B cell (primary cell): ENCODE results near the gene CNTNAP2. TPM values are rescaled to one million over a fixed set of nuclear protein-coding genes. Genes with fewer than 3 reads are reported as not detected.

ENCODE experiments used
- ATAC-seq: fragments of 200-7000 bp; cut with Tn5 transposase; one replicate; pipeline ENCODE4 v1.10.0; 2021; ENCODE audit warnings: low read depth, mild to moderate bottlenecking, moderate number of reproducible peaks, moderate library complexity
- CTCF ChIA-PET: fragments of 350-600 bp; sonication (Branson Sonifier 250); formaldehyde crosslinking; loops from one replicate; lab custom pipeline; 2021; ENCODE audit warnings: antibody characterized with exemption, inconsistent platforms; lab: Charles Lee
- POLR2A ChIA-PET: fragments of 350-600 bp; sonication (Branson Sonifier 250); formaldehyde crosslinking; loops from one replicate; lab custom pipeline; 2021; ENCODE audit warnings: antibody characterized with exemption; lab: Charles Lee
- DNase-seq: peaks from one replicate; pipeline ENCODE4 v3.0.0; 2013
- H2AFZ ChIP-seq: 2 replicates; pipeline ENCODE4 v1.6.1; 2012; ENCODE audit warnings: mild to moderate bottlenecking, low read depth, low read length; ENCODE audit not compliant: insufficient read depth, poor library complexity, severe bottlenecking
- H3K27ac ChIP-seq, 2 donors: 1 replicate in 1 of 2; 2 replicates in 1 of 2; pipeline ENCODE4 v1.5.1; 2012 to 2013; ENCODE audit warnings: low read length in 2 of 2, mild to moderate bottlenecking in 2 of 2, moderate library complexity in 1 of 2
- H3K27me3 ChIP-seq, 4 experiments: fragments of 200-600 bp in 1 of 4; sonication (generic) in 1 of 4; replicated peaks in 1 of 4; 1 replicate in 2 of 4; 2 replicates in 2 of 4; pipeline versions ENCODE4 v1.6.1 to v1.7.0; 2013 to 2016; ENCODE audit warnings: low read length in 3 of 4, mild to moderate bottlenecking in 2 of 4, mixed read lengths in 1 of 4, moderate library complexity in 1 of 4; ENCODE audit not compliant: insufficient read depth in 4 of 4, control insufficient read depth in 3 of 4; ENCODE audit errors: control extremely low read depth in 1 of 4
- H3K36me3 ChIP-seq, 2 experiments: replicated peaks in 1 of 2; 1 replicate in 1 of 2; 2 replicates in 1 of 2; pipeline versions ENCODE4 v1.6.1 to v1.7.1; 2013; ENCODE audit warnings: low read length in 1 of 2; ENCODE audit not compliant: insufficient read depth in 2 of 2, control insufficient read depth in 1 of 2; ENCODE audit errors: control extremely low read depth in 1 of 2, extremely low read depth in 1 of 2
- H3K4me1 ChIP-seq, 2 donors: fragments of 200-600 bp in 1 of 2; sonication (generic) in 1 of 2; 1 replicate in 1 of 2; 2 replicates in 1 of 2; pipeline versions ENCODE4 v1.5.1 to v1.6.1; 2013 to 2017; ENCODE audit warnings: low read length in 2 of 2; ENCODE audit not compliant: control insufficient read depth in 2 of 2, insufficient read depth in 2 of 2
- H3K4me2 ChIP-seq: replicated peaks from 2 replicates; pipeline ENCODE3; 2012; ENCODE audit warnings: mild to moderate bottlenecking, low read depth, low read length; ENCODE audit not compliant: poor library complexity, severe bottlenecking
- H3K4me3 ChIP-seq, 5 experiments: fragments of 200-600 bp in 1 of 5; sonication (generic) in 1 of 5; 1 replicate in 3 of 5; 2 replicates in 2 of 5; pipeline versions ENCODE4 v1.5.1 to v1.7.0; 2011 to 2016; ENCODE audit warnings: low read length in 4 of 5, mild to moderate bottlenecking in 4 of 5, low read depth in 2 of 5, control low read depth in 1 of 5, moderate library complexity in 1 of 5; ENCODE audit not compliant: insufficient read depth in 1 of 5; ENCODE audit errors: control extremely low read depth in 1 of 5, extremely low read depth in 1 of 5
- H3K79me2 ChIP-seq: fragments of 200-600 bp; sonication (generic); one replicate; pipeline ENCODE4 v1.6.0; 2016; ENCODE audit warnings: low read length; ENCODE audit not compliant: control insufficient read depth, insufficient read depth
- H3K9ac ChIP-seq: fragments of 200-600 bp; sonication (generic); 2 replicates; pipeline ENCODE4 v1.6.1; 2017; ENCODE audit warnings: mild to moderate bottlenecking, low read length, moderate library complexity
- H3K9me3 ChIP-seq, 3 donors: one replicate each; pipeline versions ENCODE4 v1.6.1 to v1.7.1; 2013; ENCODE audit warnings: low read length in 2 of 3; ENCODE audit not compliant: control insufficient read depth in 2 of 3, insufficient read depth in 1 of 3; ENCODE audit errors: control extremely low read depth in 1 of 3
- H4K20me1 ChIP-seq: 2 replicates; pipeline ENCODE4 v1.6.0; 2012; ENCODE audit warnings: mild to moderate bottlenecking, low read length; ENCODE audit not compliant: insufficient read depth, control insufficient read depth, poor library complexity, severe bottlenecking
- H3K27ac Mint-ChIP-seq: one replicate; pipeline ENCODE4 v1.8.0; 2021; ENCODE audit warnings: mixed read lengths
- H3K27me3 Mint-ChIP-seq: one replicate; pipeline ENCODE4 v1.8.0; 2021; ENCODE audit warnings: mixed read lengths
- H3K4me1 Mint-ChIP-seq: one replicate; pipeline ENCODE4 v1.8.0; 2021; ENCODE audit warnings: mixed read lengths
- H3K4me3 Mint-ChIP-seq: one replicate; pipeline ENCODE4 v1.8.0; 2021; ENCODE audit warnings: mixed read lengths
- H3K9me3 Mint-ChIP-seq: one replicate; pipeline ENCODE4 v1.8.0; 2022; ENCODE audit warnings: mixed read lengths; ENCODE audit not compliant: insufficient read depth
- EZH2 ChIP-seq: IDR thresholded peaks from 2 replicates; pipeline ENCODE4 v1.6.1; 2012; ENCODE audit warnings: borderline replicate concordance, low read depth, mild to moderate bottlenecking, moderate library complexity, low read length; ENCODE audit not compliant: insufficient read depth, poor library complexity, severe bottlenecking
- WGBS: methylation state at CpG from one replicate; pipeline ENCODE4 v1.1.5; 2013; ENCODE audit warnings: missing lambda C conversion rate; ENCODE audit not compliant: insufficient coverage; 5-methylcytosine and 5-hydroxymethylcytosine counted together
- intact Hi-C: fragments of 100-400 bp; cut with micrococcal nuclease; formaldehyde crosslinking; loops from one replicate; pipeline ENCODE4 v1.10.0; 2022
- polyA plus RNA-seq: library from polyadenylated mRNA; depleted of rRNA; stranded (reverse); fragments of >200 nt; gene quantifications from 2 replicates; pipeline ENCODE4 v1.2.3, GENCODE V29; 2012
- total RNA-seq, 2 donors: library from RNA; stranded (reverse); fragments of 120-200 nt in 1 of 2; gene quantifications; 1 replicate in 1 of 2; 2 replicates in 1 of 2; pipeline versions ENCODE4 v1.2.3 to v1.2.4, GENCODE V29; 2013 to 2022
- TF ChIP-seq, protein P1 (sequence below): fragments of 200-600 bp; IDR thresholded peaks from one replicate; pipeline ENCODE4 v1.8.0; 2022; ENCODE audit warnings: antibody characterized with exemption, mild to moderate bottlenecking

The CNTNAP2 gene
- total and polyA plus RNA-seq, 2 donors (not counting 1 experiment from before 2014, with no cell fraction given), result 7.4 to 16.6 TPM

DNA sequence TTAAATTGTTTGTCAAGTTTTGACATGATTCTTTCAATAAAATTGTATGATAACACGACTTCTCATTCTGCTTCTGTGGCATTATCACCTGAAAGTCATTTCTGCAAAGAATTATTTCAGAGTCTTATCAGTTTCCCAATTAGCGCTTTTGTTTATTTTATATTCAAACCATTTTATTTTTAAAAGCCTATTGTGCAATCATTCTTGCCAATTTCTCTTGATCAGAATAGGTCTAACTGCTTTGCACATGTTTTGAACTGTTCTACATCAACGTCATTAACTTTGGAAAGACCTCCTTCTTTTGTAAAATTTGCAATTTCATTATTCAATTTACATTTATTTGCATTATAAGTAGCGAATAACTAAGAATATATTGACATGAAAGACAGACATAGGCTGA lies 758.1 kb downstream of the CNTNAP2 start:
- ATAC-seq (no peak), DNase-seq (no peak)
- Histone ChIP-seq H3K4me3 (no peak overlapping the region), H3K27ac (no peak overlapping the region), H3K36me3 (no peaks in the 10 kb centered on the region), H3K79me2 (no peaks in the 10 kb centered on the region), H4K20me1 (no peaks in the 10 kb centered on the region), H3K9ac (no peak overlapping the region), H2AFZ (no peak overlapping the region), H3K9me3 (no peaks in the 10 kb centered on the region), H3K4me1 (no peaks in the 10 kb centered on the region), H3K4me2 (no peak overlapping the region), H3K27me3 (no peaks in the 10 kb centered on the region)
- Mint-ChIP-seq H3K27me3 (no peaks in the 10 kb centered on the region), H3K27ac (no peak overlapping the region), H3K4me3 (no peak overlapping the region), H3K4me1 (no peaks in the 10 kb centered on the region), H3K9me3 (no peaks in the 10 kb centered on the region)
- TF ChIP-seq EZH2, result no peak
- ChIA-PET POLR2A (no interaction called here), CTCF (no interaction called here)
- WGBS, result no CpG with 5 or more reads among the region's 4 CpGs
- intact Hi-C loops, result no loop called here

DNA sequence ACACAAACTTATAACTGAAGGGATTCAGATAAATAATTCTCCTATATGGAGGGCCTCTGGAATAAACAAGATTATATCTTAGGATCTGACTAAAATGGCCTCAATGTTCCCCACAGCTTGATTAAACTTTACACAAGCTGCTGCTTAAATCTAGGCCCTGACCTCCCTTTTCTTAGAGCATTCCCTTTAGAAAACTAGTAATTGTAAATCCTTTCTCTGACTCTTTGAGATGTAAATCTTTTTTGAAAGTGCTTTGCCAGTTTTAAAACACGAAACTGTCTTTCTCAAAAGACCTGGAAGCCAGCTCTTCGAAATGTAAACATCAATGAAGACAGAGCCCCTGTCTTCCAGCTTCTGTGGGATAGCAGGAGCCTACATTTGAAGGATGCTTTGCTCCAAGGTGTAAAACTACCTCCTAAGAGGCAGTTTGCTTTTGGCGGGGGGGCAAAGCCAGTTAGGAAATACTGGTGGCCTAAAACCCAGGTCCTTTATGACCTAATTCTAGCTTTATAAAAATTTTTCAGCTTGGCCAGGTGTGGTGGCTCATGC lies 758.7 kb downstream of the CNTNAP2 start:
- Histone ChIP-seq H3K9ac (no peak overlapping the region), H3K27me3 (no peaks in the 10 kb centered on the region), H3K79me2 (no peaks in the 10 kb centered on the region), H3K9me3 (no peaks in the 10 kb centered on the region), H3K36me3 (no peaks in the 10 kb centered on the region), H3K4me1 (no peaks in the 10 kb centered on the region), H3K27ac (no peak overlapping the region), H2AFZ (no peak overlapping the region), H3K4me2 (no peak overlapping the region), H3K4me3 (no peak overlapping the region), H4K20me1 (no peaks in the 10 kb centered on the region)
- intact Hi-C loops, result no loop called here
- Mint-ChIP-seq H3K4me3 (no peak overlapping the region), H3K27ac (no peak overlapping the region), H3K27me3 (no peaks in the 10 kb centered on the region), H3K9me3 (no peaks in the 10 kb centered on the region), H3K4me1 (no peaks in the 10 kb centered on the region)
- CTCF ChIA-PET, result no interaction called here
- WGBS, result 87% methylated on average over 2 of the region's 3 CpGs
- ATAC-seq (no peak), DNase-seq (no peak)
- POLR2A ChIA-PET, result no interaction called here
- no peak for TF ChIP-seq EZH2
- TF ChIP-seq, protein P1, sequence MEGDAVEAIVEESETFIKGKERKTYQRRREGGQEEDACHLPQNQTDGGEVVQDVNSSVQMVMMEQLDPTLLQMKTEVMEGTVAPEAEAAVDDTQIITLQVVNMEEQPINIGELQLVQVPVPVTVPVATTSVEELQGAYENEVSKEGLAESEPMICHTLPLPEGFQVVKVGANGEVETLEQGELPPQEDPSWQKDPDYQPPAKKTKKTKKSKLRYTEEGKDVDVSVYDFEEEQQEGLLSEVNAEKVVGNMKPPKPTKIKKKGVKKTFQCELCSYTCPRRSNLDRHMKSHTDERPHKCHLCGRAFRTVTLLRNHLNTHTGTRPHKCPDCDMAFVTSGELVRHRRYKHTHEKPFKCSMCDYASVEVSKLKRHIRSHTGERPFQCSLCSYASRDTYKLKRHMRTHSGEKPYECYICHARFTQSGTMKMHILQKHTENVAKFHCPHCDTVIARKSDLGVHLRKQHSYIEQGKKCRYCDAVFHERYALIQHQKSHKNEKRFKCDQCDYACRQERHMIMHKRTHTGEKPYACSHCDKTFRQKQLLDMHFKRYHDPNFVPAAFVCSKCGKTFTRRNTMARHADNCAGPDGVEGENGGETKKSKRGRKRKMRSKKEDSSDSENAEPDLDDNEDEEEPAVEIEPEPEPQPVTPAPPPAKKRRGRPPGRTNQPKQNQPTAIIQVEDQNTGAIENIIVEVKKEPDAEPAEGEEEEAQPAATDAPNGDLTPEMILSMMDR, result no peak
